Activated CD4-positive, alpha-beta T cell treated with anti-CD3 and anti-CD28 coated beads for 4 hours (primary cell): ENCODE measurements around the gene STIM2.

Experiments used
- DNase-seq, 2 donors: peaks; one replicate each; pipeline ENCODE4 v3.0.0-alpha.2; 2020

Gene STIM2

GRCh38 chr4:27048429-27049238 lies 188.0 kb downstream of the STIM2 start:
- DNase-seq = no peak

GRCh38 chr4:27049239-27049829 lies 188.7 kb downstream of the STIM2 start:
- no peak for DNase-seq

GRCh38 chr4:27050731-27051130 lies 190.1 kb downstream of the STIM2 start:
- no peak for DNase-seq

- no peak for DNase-seq
Measured at GRCh38 chr4:27055221-27055760, 194.7 kb downstream of the STIM2 start.

- no peak for DNase-seq
Measured at GRCh38 chr4:27056281-27056680, 195.6 kb downstream of the STIM2 start.

GRCh38 chr4:27057053-27057452 lies 196.4 kb downstream of the STIM2 start:
- DNase-seq = no peak

- no peak for DNase-seq
Measured at GRCh38 chr4:27057662-27058061, 197.0 kb downstream of the STIM2 start.

GRCh38 chr4:27058819-27059406 lies 198.3 kb downstream of the STIM2 start:
- DNase-seq = no peak

- DNase-seq = no peak
Measured at GRCh38 chr4:27059446-27059845, 198.8 kb downstream of the STIM2 start.

- no peak for DNase-seq
Measured at GRCh38 chr4:27062256-27062655, 201.6 kb downstream of the STIM2 start.

- DNase-seq = no peak
Measured at GRCh38 chr4:27066591-27066990, 205.9 kb downstream of the STIM2 start.

GRCh38 chr4:27068151-27068867 lies 207.7 kb downstream of the STIM2 start:
- no peak for DNase-seq
